Stimulated activated CD4-positive, alpha-beta T cell treated with anti-CD3 and anti-CD28 coated beads, Interleukin-1b, Interleukin-23, amount 100 ng/mL, for 1 hour (primary cell): Measurements from ENCODE around the gene SOX8.

Experiments
- DNase-seq, 2 donors: peaks; one replicate each; pipeline ENCODE4 v3.0.0-alpha.2; 2020; ENCODE audit warnings: low read depth in 2 of 2

The SOX8 gene

GRCh38 chr16:1006781-1007180 is 25.2 kb downstream of the SOX8 start:
- DNase-seq = no peak

DNA sequence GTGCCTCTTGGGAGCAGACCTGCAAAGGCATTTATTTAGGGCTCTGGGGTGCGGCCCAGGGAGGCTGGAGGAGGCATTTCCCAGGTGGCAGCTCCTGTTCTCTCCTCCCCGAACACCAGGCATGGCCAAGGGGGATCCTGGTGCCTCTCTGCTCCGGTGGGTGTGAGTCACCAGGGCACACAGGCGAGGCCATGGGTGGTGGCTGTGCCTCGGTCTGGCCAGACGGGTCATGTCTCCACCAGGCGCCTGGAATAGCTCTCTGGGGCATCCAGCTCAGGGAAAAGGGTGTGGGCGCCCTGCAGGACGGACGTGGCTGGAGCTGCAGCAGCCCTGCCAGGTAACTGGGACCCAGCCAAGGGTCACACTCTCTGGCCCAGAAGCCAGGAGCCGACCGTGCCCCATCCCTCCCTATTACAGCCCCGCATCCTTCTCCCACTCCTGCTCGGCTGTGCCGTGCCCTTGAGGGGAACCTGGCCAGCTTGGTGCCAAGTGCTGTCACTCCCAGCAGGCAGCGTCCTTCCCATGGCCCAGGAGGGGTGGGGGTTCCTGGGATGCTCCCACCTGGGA is 25.8 kb downstream of the SOX8 start:
- no peak for DNase-seq

DNA sequence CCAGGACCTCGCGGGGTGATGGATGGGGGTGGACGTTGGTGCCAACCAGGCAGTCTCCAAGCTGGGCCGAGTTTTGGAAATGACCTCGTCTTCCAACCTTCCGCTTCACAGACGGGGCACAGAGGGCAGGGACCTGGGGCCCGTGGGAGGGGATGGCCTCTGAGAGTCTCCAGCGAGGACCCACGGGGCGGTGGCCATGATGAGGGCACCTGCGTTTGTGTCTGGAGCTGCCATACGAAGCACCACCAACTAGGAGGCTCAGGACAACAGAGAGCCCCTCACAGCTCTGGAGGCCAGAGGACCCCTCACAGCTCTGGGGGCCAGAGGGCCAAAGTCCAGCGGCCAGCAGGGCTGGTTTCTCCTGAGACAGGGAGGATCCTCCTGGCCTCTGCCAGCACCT is 26.5 kb downstream of the SOX8 start:
- no peak for DNase-seq

GRCh38 chr16:1009358-1010150 is 28.0 kb downstream of the SOX8 start:
- DNase-seq = no peak

GRCh38 chr16:1010251-1010650 is 28.7 kb downstream of the SOX8 start:
- DNase-seq = no peak

DNA sequence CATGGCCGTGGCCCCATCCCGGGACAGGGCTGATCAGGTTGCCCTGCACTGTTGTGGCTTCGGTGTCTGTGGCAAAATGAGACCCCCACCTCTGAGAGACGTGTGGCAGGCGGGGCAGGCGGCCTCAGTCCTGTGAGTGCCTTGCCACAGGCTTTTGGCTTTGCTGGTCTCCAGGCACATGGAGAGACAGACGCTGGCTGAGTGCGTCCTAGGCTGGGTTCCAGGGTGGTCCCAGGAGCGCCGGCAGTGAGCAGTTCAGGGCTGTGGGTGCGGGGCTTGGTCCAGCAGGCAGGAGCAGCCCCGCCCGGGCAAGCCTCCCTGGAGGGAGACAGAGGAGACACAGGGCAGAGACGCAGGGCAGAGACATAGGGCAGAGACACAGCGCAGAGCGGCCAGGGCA is 29.2 kb downstream of the SOX8 start:
- DNase-seq = no peak

DNA sequence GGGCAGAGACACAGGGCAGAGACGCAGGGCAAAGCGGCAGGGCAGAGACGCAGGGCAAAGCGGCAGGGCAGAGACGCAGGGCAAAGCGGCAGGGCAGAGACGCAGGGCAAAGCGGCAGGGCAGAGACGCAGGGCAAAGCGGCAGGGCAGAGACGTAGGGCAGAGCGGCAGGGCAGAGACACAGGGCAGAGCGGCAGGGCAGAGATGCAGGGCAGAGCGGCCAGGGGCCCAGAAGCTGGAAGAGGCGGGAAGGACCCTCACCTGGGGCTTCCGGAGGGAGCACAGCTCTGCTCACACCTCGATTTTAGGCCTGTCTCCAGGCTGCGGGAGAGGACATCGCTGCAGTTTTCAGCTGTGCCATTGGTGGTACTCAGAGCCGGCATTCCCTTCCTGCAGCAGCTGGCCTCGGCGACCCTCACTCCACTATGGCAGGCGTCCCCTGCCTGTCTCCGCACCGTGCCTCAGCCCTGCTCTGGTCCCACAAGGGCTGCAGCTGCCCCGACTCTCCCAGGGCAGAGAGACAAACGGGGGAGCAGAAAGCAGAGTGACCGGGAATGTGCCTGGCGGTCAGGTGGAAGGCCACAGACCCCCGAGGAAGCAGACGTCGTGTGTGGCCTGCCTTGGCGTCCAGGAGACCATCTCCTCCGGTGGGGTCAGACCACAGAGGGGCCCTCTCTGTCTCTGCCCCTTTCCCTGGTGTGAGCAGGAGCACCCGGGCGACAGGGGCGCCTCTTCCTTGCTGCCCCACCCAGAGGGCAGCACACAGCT is 29.9 kb downstream of the SOX8 start:
- no peak for DNase-seq

DNA sequence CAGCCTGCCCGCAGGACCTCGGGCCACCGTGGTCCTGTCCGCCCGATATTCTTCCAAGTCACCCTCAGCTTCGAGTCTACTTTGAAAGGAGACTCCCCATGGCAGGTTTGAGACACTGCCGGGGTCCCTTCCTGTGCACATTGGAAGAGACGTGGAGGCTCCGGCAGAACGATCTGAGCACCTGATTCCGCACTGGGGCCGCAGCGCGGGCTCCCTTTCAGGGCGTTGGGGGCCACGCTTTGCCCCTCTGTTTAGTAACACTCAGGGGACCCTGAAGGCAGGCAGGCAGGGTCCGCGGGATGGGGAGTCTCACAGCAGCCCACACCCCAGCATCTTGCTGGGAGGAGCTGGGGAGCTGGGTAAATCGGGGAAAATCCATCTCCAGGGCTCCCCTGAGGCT is 30.6 kb downstream of the SOX8 start:
- DNase-seq = no peak

DNA sequence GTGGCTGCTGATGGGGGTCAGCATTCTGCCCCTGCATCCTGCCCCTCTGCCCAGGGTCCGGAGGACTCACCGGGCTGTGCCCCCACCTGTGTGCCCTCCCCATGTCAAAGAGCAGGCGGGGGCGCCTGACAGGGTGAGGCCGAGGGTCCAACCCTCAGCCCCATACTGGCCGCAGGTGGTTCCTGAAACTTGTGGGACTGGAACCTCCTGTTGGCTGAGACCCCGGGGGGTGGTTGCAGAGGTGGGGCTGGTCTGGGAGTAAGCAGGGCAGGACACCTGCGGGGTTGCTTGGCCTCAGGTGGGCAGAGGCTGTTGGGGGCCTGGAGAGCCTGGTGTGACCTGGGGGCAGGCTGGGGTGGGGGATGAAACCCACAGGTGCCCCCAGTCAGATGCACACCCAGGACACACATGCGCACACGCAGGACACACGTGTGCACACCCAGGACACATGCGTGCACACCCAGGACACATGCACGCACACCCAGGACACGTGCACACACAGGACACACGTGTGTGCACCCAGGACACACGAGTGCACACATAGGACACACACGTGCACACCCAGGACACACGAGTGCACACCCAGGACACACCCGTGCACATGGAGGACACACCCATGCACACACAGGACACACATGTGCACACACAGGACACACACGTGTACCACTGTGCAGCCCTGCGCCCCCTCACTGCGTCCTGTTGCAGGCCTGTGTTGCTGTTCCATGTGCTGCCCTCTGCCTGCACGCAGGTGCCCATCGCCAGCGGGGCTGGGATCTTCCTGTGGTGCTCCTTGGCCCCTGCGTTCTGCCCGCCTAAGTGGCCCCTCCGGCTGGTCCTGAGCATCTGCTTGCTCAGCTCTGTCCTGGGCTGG is 31.4 kb downstream of the SOX8 start:
- DNase-seq = no peak

DNA sequence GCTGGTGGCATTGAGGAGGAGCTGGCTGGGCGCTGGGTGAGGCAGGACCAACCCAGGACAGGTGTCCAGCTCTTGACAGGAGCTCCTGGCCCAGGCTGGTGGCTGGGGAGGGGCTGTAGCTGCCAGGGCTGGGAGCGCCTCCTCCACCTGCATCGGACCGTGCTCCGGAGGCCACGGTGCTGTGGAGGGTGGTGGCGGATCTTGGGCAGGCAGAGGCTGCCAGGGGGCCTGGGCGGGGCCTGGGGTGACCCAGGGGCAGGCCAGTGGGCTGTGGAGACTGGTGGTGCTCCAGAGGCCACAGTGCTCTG is 32.0 kb downstream of the SOX8 start:
- DNase-seq = no peak

DNA sequence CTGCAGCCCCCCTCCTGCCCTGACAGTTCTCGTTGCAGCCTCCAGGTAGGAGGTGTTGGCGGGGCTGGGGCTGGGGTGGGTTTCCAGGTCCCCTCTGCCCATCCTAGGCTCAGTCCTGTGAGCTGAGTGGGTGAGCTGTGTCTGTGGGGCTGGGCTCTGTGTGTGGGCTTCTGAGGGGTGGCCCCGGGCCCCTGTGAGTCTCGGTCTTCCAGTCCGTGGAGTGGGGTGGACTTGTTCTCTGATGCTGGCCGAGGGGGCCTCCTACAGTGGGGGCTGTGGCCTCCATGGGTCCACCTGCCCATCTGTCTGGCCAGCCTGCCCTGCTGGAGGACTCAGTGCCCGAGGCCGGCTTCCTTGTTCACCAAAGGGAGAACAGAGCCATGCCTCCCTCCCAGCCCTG is 32.7 kb downstream of the SOX8 start:
- DNase-seq = no peak

DNA sequence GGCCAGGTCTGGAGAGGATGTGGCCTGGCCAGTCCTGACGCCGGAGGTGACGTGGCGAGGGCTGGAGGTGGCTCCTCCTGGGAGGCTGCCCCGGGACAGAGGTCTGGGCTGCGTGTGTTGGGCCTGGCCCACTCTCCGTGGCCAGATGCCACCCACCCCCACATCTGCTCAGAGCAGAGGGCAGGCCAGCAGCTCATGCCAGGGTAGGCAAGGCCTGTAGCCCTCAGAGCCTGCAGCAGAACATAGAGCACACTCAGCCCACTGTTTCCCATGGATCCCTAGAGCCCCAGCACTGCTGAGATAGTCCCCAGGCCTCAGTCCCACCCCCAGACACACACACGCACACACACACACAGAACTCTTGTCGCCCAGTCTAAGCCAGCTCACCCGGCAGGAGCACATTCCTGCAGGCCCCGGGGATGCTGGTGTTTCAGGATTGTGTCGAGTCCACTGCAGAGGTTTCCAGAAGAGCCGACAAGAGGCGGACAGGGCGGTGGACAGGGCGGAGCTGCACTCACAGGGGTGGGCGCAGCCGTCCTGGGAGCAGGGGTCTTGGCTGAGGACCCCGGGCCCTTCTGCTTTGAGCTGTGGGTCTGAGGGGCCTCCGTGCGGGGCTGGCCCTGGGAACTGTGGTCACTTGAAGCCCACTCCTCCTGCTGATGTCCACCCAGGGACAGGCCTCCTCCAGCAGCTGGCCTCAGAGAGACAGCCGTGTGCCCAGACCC is 33.4 kb downstream of the SOX8 start:
- no peak for DNase-seq

GRCh38 chr16:1018447-1019198 is 37.1 kb downstream of the SOX8 start:
- no peak for DNase-seq

- DNase-seq = no peak
Measured at GRCh38 chr16:1019231-1020090, 37.9 kb downstream of the SOX8 start.

- no peak for DNase-seq
Measured at GRCh38 chr16:1020091-1020399, 38.5 kb downstream of the SOX8 start.

GRCh38 chr16:1020591-1020990 is 39.0 kb downstream of the SOX8 start:
- no peak for DNase-seq

- DNase-seq = no peak
Measured at GRCh38 chr16:1021553-1022160, 40.1 kb downstream of the SOX8 start.

DNA sequence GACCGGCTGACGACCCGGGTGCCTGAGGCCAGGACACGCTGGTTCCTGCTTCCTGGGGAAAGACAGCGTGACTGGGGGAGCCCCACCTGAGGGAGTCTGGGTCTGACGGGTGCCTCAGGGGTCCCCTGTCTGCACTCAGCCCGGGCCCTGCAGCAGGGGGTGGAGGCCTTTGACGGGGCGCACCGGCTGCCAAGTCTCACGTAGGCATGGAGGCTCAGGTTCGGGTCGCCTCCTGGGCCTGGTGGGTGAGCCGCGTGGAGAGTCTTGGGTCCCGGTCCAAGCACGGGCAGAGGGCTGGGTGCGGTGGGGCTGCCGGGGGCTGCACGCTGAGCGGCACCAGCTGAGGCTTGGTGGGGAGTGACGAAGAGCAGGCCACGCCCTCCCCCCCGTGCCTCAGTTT is 40.9 kb downstream of the SOX8 start:
- DNase-seq = no peak

DNA sequence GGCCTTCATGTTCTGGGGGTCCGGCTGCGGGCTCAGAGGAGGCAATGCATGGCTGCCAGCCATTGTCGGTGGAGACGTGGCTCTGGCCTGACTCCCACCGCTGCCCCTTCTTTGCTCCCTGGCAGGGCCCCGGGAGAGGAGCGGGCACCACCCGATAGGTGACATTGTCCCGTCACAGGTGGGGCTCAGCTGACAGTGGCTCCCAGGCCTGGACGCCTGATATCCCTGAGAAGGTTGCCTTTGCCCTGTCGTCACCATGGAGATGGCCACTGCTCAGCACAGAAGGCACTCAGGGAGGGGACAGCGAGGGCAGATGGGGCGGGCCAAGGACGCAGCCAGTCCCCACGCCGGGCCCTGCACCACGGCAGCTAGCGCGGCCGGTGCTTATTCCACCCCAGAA is 42.6 kb downstream of the SOX8 start:
- DNase-seq = no peak
